SK-N-SH treated with all-trans-retinoic acid at 6 μM for 48 hours (cell line): ENCODE measurements around the gene CEACAM21.

ENCODE experiments used
- ATAC-seq: fragments of 200-7000 bp; cut with Tn5 transposase; 3 replicates; pipeline ENCODE4 v1.9.1; 2020; ENCODE audit warnings: mild to moderate bottlenecking, moderate library complexity
- ARNTL ChIP-seq: fragments of 450-650 bp; formaldehyde crosslinking; IDR thresholded peaks from 2 replicates; pipeline ENCODE4 v1.5.0; 2020; ENCODE audit warnings: low read depth, mild to moderate bottlenecking, moderate library complexity, borderline replicate concordance
- BACH2 ChIP-seq: fragments of 250-450 bp; sonication (Bioruptor Pico); IDR thresholded peaks from 2 replicates; pipeline ENCODE4 v1.9.0; 2021; ENCODE audit warnings: mild to moderate bottlenecking, borderline replicate concordance
- CSDC2 ChIP-seq: fragments of 250-450 bp; sonication (Bioruptor Pico); IDR thresholded peaks from 2 replicates; pipeline ENCODE4 v1.5.0; 2020; ENCODE audit warnings: mild to moderate bottlenecking, moderate library complexity
- ESRRG ChIP-seq: fragments of 250-450 bp; sonication (Bioruptor Pico); IDR thresholded peaks from 2 replicates; pipeline ENCODE4 v1.6.1; 2021; ENCODE audit warnings: mild to moderate bottlenecking
- GLIS3 ChIP-seq: fragments of 250-450 bp; sonication (Bioruptor Pico); IDR thresholded peaks from 2 replicates; pipeline ENCODE4 v1.5.0; 2020; ENCODE audit warnings: mild to moderate bottlenecking, moderate library complexity
- ISL1 ChIP-seq: fragments of 250-450 bp; sonication (Bioruptor Pico); IDR thresholded peaks from 2 replicates; pipeline ENCODE4 v2.1.2; 2022; ENCODE audit warnings: mild to moderate bottlenecking, moderate library complexity
- OSR1 ChIP-seq: fragments of 250-450 bp; sonication (Bioruptor Pico); IDR thresholded peaks from 2 replicates; pipeline ENCODE4 v1.8.0; 2022; ENCODE audit warnings: moderate library complexity, mild to moderate bottlenecking, inconsistent platforms
- PPARA ChIP-seq: fragments of 250-450 bp; sonication (Bioruptor Pico); IDR thresholded peaks from 2 replicates; pipeline ENCODE4 v1.5.0; 2020; ENCODE audit warnings: mild to moderate bottlenecking, borderline replicate concordance
- RARB ChIP-seq: fragments of 250-450 bp; sonication (Bioruptor Pico); IDR thresholded peaks from 2 replicates; pipeline ENCODE4 v1.8.0; 2021; ENCODE audit warnings: mild to moderate bottlenecking, moderate library complexity
- SNAI2 ChIP-seq: fragments of 250-450 bp; sonication (Bioruptor Pico); IDR thresholded peaks from 2 replicates; pipeline ENCODE4 v1.5.0; 2020; ENCODE audit warnings: mild to moderate bottlenecking, moderate library complexity
- TCF4 ChIP-seq: fragments of 250-450 bp; sonication (Bioruptor Pico); IDR thresholded peaks from 2 replicates; pipeline ENCODE4 v1.8.0; 2021; ENCODE audit warnings: mild to moderate bottlenecking, moderate library complexity, borderline replicate concordance
- TOX ChIP-seq: fragments of 250-450 bp; sonication (Bioruptor Pico); IDR thresholded peaks from 2 replicates; pipeline ENCODE4 v1.8.0; 2021; ENCODE audit warnings: mild to moderate bottlenecking, moderate library complexity, borderline replicate concordance
- ZC3H10 ChIP-seq: fragments of 250-450 bp; sonication (Bioruptor Pico); IDR thresholded peaks from 2 replicates; pipeline ENCODE4 v1.5.1; 2021; ENCODE audit warnings: mild to moderate bottlenecking, moderate library complexity
- ZFP3 ChIP-seq: fragments of 250-450 bp; sonication (Bioruptor Pico); IDR thresholded peaks from 2 replicates; pipeline ENCODE4 v1.5.0; 2020; ENCODE audit warnings: mild to moderate bottlenecking, moderate library complexity
- ZFP30 ChIP-seq: fragments of 450-650 bp; formaldehyde crosslinking; IDR thresholded peaks from 2 replicates; pipeline ENCODE4 v1.5.0; 2022; ENCODE audit warnings: mild to moderate bottlenecking, moderate library complexity
- ZNF565 ChIP-seq: fragments of 450-650 bp; formaldehyde crosslinking; conservative IDR thresholded peaks from 2 replicates; pipeline ENCODE4 v1.5.0; 2020; ENCODE audit warnings: low read depth, mild to moderate bottlenecking, moderate library complexity
- ZNF70 ChIP-seq: fragments of 450-650 bp; formaldehyde crosslinking; IDR thresholded peaks from 2 replicates; pipeline ENCODE4 v1.5.0; 2020; ENCODE audit warnings: mild to moderate bottlenecking, moderate library complexity
- ZNF8 ChIP-seq: fragments of 450-650 bp; formaldehyde crosslinking; IDR thresholded peaks from 2 replicates; pipeline ENCODE4 v1.5.0; 2020; ENCODE audit warnings: mild to moderate bottlenecking, moderate library complexity
- TF ChIP-seq, protein P1 (sequence below): fragments of 250-450 bp; sonication (Bioruptor Pico); IDR thresholded peaks from 2 replicates; pipeline ENCODE4 v1.5.1; 2021; ENCODE audit warnings: mild to moderate bottlenecking, moderate library complexity
- TF ChIP-seq, protein P2 (sequence below): fragments of 250-450 bp; sonication (Bioruptor Pico); IDR thresholded peaks from 2 replicates; pipeline ENCODE4 v1.5.0; 2020; ENCODE audit warnings: mild to moderate bottlenecking, moderate library complexity
- TF ChIP-seq, protein P3 (sequence below): fragments of 250-450 bp; sonication (Bioruptor Pico); IDR thresholded peaks from 2 replicates; pipeline ENCODE4 v1.8.0; 2020; ENCODE audit warnings: mild to moderate bottlenecking, moderate library complexity, borderline replicate concordance

Gene CEACAM21

DNA sequence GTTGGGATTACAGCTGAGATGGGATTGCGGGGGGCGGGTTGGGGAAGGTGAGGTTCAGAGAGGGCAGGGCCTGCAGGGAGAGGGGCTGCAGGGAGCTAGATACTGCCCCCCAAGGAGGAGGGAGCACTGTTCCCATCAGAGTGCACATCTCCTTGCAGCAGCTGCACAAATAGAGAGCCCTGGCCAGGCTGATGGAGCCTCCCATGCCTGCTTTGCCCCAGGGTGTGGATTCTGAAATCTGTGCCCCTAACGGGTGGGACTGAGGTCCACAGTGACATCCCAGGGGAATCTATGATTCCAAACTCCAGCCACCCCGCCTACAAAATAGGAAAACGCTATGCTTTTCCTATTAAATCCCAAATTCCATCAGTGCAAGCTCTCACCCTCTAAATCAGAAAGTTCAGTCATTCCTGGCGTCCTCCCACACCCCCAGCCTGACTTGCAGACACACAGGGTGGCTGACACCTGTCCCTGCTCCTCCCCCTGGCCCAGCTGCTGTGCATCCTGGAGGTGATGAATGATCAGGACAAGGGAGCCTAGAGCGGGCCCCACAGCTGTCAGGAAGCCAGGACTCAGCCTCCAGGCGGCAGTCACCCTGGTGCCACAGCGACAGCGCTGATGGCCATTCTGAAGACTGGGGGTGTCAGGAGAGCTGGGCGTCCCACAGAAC is 6.3 kb upstream of the CEACAM21 start:
- no peak for TF ChIP-seq ZNF565 (CRISPR knock-in tag)
- TF ChIP-seq, protein P1, sequence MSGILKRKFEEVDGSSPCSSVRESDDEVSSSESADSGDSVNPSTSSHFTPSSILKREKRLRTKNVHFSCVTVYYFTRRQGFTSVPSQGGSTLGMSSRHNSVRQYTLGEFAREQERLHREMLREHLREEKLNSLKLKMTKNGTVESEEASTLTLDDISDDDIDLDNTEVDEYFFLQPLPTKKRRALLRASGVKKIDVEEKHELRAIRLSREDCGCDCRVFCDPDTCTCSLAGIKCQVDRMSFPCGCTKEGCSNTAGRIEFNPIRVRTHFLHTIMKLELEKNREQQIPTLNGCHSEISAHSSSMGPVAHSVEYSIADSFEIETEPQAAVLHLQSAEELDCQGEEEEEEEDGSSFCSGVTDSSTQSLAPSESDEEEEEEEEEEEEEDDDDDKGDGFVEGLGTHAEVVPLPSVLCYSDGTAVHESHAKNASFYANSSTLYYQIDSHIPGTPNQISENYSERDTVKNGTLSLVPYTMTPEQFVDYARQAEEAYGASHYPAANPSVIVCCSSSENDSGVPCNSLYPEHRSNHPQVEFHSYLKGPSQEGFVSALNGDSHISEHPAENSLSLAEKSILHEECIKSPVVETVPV (CRISPR knock-in tag): no peak
- TF ChIP-seq CSDC2 (CRISPR knock-in tag): no peak
- TF ChIP-seq ZFP30: no peak
- no peak for TF ChIP-seq BACH2 (CRISPR knock-in tag)
- TF ChIP-seq ZNF70 (CRISPR knock-in tag): no peak
- no peak for TF ChIP-seq ISL1
- TF ChIP-seq, protein P2, sequence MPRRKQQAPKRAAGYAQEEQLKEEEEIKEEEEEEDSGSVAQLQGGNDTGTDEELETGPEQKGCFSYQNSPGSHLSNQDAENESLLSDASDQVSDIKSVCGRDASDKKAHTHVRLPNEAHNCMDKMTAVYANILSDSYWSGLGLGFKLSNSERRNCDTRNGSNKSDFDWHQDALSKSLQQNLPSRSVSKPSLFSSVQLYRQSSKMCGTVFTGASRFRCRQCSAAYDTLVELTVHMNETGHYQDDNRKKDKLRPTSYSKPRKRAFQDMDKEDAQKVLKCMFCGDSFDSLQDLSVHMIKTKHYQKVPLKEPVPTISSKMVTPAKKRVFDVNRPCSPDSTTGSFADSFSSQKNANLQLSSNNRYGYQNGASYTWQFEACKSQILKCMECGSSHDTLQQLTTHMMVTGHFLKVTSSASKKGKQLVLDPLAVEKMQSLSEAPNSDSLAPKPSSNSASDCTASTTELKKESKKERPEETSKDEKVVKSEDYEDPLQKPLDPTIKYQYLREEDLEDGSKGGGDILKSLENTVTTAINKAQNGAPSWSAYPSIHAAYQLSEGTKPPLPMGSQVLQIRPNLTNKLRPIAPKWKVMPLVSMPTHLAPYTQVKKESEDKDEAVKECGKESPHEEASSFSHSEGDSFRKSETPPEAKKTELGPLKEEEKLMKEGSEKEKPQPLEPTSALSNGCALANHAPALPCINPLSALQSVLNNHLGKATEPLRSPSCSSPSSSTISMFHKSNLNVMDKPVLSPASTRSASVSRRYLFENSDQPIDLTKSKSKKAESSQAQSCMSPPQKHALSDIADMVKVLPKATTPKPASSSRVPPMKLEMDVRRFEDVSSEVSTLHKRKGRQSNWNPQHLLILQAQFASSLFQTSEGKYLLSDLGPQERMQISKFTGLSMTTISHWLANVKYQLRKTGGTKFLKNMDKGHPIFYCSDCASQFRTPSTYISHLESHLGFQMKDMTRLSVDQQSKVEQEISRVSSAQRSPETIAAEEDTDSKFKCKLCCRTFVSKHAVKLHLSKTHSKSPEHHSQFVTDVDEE (CRISPR knock-in tag): no peak
- TF ChIP-seq ZFP3 (CRISPR knock-in tag): no peak
- no peak for TF ChIP-seq OSR1 (CRISPR knock-in tag)
- no peak for TF ChIP-seq TOX (CRISPR knock-in tag)
- TF ChIP-seq SNAI2 (CRISPR knock-in tag): no peak
- TF ChIP-seq, protein P3, sequence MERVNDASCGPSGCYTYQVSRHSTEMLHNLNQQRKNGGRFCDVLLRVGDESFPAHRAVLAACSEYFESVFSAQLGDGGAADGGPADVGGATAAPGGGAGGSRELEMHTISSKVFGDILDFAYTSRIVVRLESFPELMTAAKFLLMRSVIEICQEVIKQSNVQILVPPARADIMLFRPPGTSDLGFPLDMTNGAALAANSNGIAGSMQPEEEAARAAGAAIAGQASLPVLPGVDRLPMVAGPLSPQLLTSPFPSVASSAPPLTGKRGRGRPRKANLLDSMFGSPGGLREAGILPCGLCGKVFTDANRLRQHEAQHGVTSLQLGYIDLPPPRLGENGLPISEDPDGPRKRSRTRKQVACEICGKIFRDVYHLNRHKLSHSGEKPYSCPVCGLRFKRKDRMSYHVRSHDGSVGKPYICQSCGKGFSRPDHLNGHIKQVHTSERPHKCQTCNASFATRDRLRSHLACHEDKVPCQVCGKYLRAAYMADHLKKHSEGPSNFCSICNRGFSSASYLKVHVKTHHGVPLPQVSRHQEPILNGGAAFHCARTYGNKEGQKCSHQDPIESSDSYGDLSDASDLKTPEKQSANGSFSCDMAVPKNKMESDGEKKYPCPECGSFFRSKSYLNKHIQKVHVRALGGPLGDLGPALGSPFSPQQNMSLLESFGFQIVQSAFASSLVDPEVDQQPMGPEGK (CRISPR knock-in tag): no peak
- TF ChIP-seq PPARA (CRISPR knock-in tag): no peak
- no peak for TF ChIP-seq ZC3H10 (CRISPR knock-in tag)
- TF ChIP-seq ARNTL (CRISPR knock-in tag): no peak
- no peak for TF ChIP-seq TCF4 (CRISPR knock-in tag)
- no peak for TF ChIP-seq ESRRG (CRISPR knock-in tag)
- TF ChIP-seq ZNF8: no peak
- no peak for ATAC-seq

DNA sequence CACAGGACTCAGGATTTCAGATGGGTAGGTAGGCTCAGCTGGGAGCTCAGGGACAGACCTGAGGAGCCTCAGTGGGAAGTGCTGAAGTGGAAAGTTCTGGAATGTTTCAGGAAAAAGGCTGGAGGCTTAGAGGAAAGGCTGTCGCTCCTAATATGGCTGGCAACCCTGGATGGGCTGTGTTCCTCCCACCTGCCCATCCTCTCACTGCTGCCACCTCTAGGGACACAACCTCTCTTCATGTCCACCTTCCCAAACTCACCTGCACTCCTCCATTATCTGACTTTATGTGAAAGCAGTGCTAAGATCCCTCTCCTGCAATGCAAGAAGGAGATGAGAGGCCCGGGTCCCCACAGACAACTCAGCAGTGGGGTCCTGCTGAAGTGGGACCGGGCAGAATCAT is 5.8 kb upstream of the CEACAM21 start:
- ATAC-seq: peak; percentile 15; the same call in 1 of the 3 replicates
- no peak for TF ChIP-seq RARB (CRISPR knock-in tag)
- no peak for TF ChIP-seq TCF4 (CRISPR knock-in tag)
- no peak for TF ChIP-seq ISL1
- no peak for TF ChIP-seq ESRRG (CRISPR knock-in tag)
- TF ChIP-seq ZFP30: no peak
- no peak for TF ChIP-seq ZNF565 (CRISPR knock-in tag)
- no peak for TF ChIP-seq ARNTL (CRISPR knock-in tag)
- no peak for TF ChIP-seq ZNF8
- TF ChIP-seq, protein P3 (CRISPR knock-in tag): no peak
- TF ChIP-seq, protein P1 (CRISPR knock-in tag): no peak
- TF ChIP-seq TOX (CRISPR knock-in tag): no peak
- TF ChIP-seq CSDC2 (CRISPR knock-in tag): no peak
- no peak for TF ChIP-seq PPARA (CRISPR knock-in tag)
- TF ChIP-seq ZC3H10 (CRISPR knock-in tag): no peak
- no peak for TF ChIP-seq SNAI2 (CRISPR knock-in tag)
- TF ChIP-seq, protein P2 (CRISPR knock-in tag): no peak
- TF ChIP-seq GLIS3 (CRISPR knock-in tag): no peak
- TF ChIP-seq, all 23 proteins: peak for 0
